Panc1 (cell line): Measurements from ENCODE around the gene FAN1.

Source experiments
- CTCF ChIP-seq: fragments of 450-650 bp; IDR thresholded peaks from 2 replicates; pipeline ENCODE4 v1.5.1; 2017; ENCODE audit warnings: mild to moderate bottlenecking
- REST ChIP-seq, 2 experiments: IDR thresholded peaks; 2 replicates each; pipeline ENCODE4 v1.6.1; 2011 to 2012; ENCODE audit warnings: low read depth in 2 of 2, control low read depth in 1 of 2, low read length in 1 of 2, mild to moderate bottlenecking in 1 of 2, moderate library complexity in 1 of 2; ENCODE audit not compliant: insufficient read depth in 1 of 2

- TF ChIP-seq CTCF (no peak), REST (IDR thresholded peaks at IDR 0.05; ENCODE audit: insufficient read depth in 1 of 2, low read depth in 2 of 2, low read length in 1 of 2) (no peak)
Observed at GRCh38 chr15:30918366-30918765, 14.7 kb downstream of the FAN1 start.
